ENCODE results near the gene SAMHD1.

The SAMHD1 gene

GRCh38 chr20:36866164-36866563 lies 85.3 kb downstream of the SAMHD1 start:
- no peak overlapping the region for H3K4me3 ChIP-seq (ENCODE audit: low read depth, low read length)
- TF ChIP-seq, protein P1, sequence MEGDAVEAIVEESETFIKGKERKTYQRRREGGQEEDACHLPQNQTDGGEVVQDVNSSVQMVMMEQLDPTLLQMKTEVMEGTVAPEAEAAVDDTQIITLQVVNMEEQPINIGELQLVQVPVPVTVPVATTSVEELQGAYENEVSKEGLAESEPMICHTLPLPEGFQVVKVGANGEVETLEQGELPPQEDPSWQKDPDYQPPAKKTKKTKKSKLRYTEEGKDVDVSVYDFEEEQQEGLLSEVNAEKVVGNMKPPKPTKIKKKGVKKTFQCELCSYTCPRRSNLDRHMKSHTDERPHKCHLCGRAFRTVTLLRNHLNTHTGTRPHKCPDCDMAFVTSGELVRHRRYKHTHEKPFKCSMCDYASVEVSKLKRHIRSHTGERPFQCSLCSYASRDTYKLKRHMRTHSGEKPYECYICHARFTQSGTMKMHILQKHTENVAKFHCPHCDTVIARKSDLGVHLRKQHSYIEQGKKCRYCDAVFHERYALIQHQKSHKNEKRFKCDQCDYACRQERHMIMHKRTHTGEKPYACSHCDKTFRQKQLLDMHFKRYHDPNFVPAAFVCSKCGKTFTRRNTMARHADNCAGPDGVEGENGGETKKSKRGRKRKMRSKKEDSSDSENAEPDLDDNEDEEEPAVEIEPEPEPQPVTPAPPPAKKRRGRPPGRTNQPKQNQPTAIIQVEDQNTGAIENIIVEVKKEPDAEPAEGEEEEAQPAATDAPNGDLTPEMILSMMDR (IDR thresholded peaks at IDR 0.05; ENCODE audit: borderline replicate concordance, insufficient read depth, low read depth, low read length), result no peak

DNA sequence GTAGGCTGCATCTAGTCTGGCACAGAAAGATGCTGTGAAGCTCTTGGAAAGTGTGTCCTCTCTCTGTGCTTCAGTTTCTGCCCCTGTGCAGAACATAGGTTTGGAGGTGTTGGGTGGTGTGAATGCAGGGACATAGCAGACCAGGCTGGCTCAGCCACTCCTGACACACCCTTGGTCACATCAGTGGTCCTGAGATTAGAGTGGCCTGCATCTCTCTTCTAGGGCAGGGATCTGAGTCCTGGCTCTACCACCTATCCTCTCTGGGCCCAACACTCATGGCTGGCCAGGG lies 85.7 kb downstream of the SAMHD1 start:
- H3K4me3 ChIP-seq (ENCODE audit: low read depth, low read length), result no peak overlapping the region
- TF ChIP-seq, protein P1 (IDR thresholded peaks at IDR 0.05; ENCODE audit: borderline replicate concordance, insufficient read depth, low read depth, low read length), result no peak

DNA sequence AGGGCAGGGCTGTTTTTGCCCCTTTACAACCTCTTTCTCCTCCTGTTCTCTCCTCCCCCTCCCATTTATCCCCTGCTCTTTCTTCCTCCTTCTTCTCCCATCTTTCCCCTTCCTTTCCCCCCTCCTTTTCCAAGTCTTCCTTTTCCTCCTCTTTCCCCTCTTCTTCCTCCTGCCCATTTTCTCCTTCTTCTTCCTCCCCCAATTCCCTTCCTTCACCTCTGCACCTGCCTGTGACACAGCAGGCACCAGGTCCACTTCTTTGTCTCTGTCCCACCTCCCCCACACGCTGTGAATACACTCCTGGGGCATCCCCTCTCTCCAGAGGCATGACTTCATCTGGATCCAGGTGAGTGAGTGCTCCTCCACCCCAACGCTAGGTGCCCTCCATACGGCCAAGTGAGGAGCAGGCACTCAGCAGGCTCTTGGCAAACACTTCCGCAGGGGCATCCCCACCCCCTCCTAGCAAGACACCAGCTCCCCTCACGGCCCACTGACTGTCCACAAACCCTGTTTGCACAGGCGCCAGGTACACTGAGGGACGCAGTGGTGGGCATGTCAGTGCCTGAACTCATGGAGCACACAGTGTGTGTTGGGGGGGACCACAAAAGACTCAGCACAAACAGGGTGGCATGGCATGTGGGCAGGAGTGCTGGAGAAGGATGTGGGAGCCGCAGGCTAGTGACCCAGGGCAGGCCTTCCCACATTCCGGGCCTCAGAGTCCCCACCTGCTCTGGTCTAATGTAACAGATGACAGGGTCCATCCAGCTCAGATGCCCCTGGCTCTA lies 86.2 kb downstream of the SAMHD1 start:
- TF ChIP-seq, protein P1 (IDR thresholded peaks at IDR 0.05; ENCODE audit: borderline replicate concordance, insufficient read depth, low read depth, low read length), result no peak
- H3K4me3 ChIP-seq (ENCODE audit: low read depth, low read length), result no peak overlapping the region

- TF ChIP-seq, protein P1 (IDR thresholded peaks at IDR 0.05; ENCODE audit: borderline replicate concordance, insufficient read depth, low read depth, low read length), result no peak
- peak overlapping the region; percentile 55 for H3K4me3 ChIP-seq (ENCODE audit: low read depth, low read length)
These were observed 88.4 kb downstream of the SAMHD1 start for GRCh38 chr20:36862857-36863668.

DNA sequence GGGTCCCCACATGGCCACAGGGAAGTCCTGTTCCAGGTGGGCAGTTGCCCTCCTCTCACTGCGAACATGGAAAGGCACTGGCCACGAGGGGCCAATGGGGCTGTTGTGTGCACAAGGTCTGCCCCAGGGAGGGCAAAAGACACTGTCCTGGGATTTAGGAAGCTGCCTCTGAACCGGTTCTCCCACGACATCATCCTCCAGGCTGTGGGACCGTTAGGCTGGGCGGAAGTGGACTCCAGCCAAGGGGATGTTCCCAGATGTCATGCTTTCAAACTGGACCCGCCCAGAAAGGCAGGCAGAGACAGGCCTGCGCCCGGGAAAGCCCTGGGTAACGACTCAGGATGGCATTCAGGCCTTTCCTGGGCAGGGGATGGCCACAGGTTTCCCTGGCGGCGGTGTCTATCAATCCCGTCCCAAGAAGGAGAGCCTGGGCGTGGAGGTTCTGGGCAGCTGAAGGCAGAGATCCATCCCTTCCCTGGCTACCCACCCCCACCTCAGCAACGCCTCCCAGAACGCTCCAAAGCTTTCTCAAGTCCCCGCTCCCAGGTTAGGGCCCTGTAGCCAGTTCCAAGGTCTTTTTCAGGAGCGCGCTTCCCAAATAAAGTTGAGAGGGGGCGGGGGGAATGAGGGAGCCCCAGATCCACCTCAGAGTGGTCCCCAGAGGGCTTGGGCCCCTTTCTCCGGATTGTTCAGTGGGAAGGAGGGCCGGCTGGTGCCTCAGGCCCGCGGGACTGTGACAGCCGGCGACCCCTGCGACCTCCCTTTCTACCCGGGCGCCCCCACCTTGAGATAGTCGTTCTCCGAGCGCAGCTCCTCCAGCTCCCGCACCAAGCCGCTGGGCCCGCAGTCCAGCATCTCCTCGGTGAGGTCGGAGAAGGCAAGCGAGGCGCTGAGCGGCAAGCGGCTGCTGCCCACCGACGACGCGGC lies 89.4 kb downstream of the SAMHD1 start:
- TF ChIP-seq, protein P1 (IDR thresholded peaks at IDR 0.05; ENCODE audit: borderline replicate concordance, insufficient read depth, low read depth, low read length), result no peak
- peak overlapping the region; percentile 55 for H3K4me3 ChIP-seq (ENCODE audit: low read depth, low read length)

GRCh38 chr20:36861625-36861874 lies 90.0 kb downstream of the SAMHD1 start:
- peak overlapping the region; percentile 55 for H3K4me3 ChIP-seq (ENCODE audit: low read depth, low read length)
- TF ChIP-seq, protein P1 (IDR thresholded peaks at IDR 0.05; ENCODE audit: borderline replicate concordance, insufficient read depth, low read depth, low read length), result no peak
